HG02623 (cell line): ENCODE results near the gene CIAO2A.

Source experiments
- ATAC-seq: cut with Tn5 transposase; IDR thresholded peaks from one replicate; pipeline ENCODE4 v1.9.1; 2021; ENCODE audit warnings: moderate library complexity; ENCODE audit not compliant: unreplicated experiment

The CIAO2A gene

DNA sequence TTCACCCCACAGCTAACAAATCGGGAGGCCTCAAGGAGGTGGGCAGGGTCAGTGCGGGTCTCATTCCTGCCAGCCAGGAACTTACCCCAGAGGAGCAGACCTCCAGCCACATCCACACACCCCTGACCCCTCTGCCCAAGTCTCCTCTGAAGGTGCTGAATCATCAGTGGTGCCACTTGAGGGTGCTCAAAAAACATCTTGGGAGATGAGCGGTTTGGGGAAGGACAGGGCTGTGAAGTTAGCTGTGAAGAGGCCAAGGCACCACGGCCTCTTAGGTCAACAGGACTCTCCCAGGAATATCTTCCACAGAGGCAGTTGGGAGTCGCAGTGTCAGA is 48.6 kb downstream of the CIAO2A start:
- ATAC-seq: no peak

DNA sequence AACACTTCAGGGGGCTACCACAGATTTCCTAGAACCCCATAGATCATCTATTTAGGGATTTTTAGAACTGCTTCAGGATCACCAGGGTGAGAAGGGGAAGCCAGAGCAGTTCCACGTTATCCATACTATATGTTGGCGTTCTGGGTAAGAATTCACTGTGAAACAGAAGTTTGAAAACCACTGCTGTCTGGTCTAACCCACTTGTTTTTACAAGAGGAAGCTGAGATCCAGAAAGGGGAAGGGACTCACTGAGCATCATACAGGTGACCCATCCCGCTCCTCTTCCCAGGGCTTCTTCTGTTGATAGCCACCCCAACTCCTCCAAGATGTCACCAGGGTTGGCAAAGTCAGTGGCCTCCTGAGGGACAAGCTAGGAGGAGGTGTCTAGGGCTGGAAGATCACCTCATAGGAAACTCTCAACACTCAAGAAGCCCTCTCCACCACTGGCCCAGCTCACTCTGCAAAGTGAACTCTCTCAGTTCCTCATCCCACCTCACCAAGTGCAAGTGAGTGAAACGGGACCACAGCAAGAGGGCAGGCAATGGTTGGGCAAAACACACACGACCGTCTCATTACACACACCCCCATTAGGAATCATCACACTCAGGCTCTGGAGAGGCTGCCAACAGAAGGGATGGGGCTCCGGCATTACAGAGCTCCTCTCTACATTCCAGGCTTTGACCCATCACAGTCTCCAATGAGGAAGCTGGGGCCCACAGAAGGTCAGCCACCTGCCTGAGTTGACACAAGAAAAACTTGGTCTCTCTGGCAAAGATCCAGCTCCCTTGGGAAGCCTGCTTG is 49.1 kb downstream of the CIAO2A start:
- peak; percentile 52 for ATAC-seq

DNA sequence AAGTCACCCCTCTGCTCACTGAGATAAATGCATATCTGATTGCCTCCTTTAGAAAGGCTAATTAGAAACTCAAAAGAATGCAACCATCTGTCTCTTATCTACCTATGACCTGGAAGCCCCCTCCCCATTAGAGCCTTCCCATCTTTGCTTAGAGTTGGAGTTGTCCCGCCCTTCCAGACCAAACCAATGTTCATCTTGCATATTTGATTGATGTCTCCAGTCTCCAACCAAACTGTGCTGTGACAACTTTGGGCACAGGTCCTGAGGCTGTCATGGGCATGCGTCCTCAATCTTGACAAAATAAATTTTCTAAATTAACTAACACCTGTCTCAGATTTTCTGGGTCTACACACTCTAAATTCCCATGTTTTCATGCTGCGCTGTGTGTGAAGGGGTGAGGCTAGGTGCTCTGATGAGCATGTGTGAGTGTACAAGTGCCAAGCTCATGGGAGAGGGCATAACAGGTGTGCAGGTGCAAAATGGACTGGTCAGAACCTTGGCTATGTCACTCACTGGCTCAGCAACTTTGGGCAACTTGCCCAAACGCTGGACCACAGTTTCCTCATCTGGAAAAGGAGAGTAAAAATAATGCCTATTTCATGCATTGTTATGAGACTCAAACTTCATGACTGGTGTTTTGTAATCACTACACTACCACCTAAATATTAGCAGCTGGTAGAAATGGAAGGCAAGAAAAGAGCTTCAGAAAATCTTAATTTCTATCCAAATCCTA is 54.6 kb downstream of the CIAO2A start:
- no peak for ATAC-seq

DNA sequence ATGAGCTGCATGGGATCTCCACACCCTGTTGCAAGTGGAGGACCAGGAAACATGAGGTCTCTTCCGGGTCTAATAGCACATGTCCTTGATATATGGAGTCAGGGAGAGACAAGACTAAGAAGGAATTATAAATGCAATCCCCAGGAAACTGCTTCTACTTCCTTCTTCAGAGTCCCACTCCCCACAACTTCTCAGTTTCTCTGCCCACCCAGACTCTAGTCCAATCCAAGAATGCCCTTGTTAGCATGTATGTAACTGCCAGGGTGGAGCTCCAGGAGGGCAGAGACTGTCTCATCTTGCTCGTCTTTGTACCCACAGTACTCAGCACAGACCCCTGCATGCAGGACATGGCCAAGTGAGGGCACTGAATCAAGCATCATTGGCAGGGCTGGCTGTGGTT is 55.7 kb downstream of the CIAO2A start:
- ATAC-seq: no peak

DNA sequence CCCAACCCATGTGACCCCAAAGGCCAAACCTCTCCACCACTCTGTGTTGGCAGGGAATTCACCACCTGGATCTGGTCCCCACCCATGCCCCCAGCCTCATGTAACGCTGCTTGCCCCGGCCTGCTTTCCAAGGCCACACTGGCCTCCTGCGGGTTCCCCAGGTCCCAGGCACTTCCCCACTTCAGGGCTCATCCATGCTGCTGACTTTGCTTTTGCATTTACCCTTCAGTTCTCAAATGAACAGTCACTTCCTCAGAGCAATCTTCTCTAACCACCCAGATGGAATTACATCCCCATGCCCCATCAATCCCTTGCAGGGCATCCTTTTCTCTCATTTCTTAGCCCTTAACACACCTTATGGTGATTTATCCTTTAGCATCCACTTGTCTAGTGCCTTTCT is 56.5 kb downstream of the CIAO2A start:
- no peak for ATAC-seq

DNA sequence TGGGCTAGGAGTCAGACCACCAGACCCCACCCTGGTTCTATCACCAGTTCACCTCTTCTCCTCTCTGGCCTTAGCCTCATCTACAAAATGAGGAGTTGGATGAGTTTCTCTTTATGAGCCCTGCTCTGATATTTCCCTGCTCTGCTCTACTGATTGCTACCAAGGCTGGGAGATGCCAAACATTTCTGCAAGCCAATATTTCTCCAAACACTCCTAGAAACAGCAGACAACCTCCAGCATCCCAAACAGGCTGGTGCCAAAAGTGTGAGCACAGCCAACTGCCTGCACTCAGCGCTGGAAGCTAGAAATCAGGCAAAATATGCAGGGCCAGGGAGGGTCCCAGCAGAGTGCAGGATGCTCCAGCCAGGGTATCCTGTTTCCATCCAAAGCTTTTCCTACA is 58.1 kb downstream of the CIAO2A start:
- no peak for ATAC-seq

DNA sequence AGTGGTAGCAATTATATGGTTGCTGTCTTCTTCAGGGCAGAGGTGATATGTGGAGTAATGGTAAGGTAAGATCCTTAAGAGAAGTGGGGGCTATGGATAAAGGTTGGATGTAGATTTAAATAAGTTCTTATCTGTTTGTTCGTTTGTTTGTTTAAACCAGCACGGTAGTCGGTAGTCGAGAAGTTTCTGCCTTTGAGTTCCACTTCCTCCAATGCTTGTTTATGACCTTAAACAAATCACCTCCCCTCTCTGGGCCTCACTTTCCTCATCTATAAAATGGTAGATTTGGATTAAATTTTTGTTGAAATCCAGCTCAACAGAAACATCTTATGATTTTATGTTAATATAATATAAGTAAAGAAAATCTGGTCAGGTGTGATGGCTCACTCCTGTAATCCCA is 59.1 kb downstream of the CIAO2A start:
- no peak for ATAC-seq

DNA sequence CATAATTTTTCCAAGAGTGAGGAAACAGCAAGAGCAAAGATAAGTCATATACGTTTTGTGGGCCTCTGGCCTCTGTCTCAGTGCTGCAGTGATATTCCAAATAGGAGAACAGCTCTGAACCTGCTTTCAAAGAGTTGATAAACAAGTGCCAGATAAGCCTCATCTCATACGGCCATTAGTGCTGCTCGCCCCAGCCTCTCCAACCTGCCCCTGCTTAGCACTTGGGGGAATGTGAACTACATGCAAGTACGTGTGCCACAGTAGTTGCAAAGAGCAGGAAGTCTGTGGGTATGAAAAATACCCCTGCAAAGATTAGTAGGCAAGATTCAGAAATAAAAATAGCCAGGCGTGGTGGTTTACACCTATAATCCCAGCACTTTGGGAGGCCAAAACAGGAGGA is 61.3 kb downstream of the CIAO2A start:
- no peak for ATAC-seq

DNA sequence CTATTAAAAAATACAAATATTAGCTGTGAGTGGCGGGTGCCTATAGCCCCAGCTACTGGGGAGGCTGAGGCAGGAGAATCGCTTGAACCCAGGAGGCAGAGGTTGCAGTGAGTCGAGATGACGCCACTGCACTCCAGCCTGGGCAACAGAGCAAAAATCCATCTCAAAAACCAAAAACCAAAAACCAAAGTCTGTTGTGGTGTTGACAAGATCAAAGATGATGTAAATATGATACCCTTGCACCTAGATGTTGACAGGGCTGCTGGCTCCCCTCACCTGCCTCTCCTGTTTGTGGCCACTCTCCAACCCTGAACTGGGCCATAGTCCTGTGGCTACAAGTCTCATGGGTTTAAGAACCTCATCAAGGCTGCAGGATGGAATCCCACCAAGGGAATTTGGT is 63.5 kb downstream of the CIAO2A start:
- ATAC-seq: no peak

DNA sequence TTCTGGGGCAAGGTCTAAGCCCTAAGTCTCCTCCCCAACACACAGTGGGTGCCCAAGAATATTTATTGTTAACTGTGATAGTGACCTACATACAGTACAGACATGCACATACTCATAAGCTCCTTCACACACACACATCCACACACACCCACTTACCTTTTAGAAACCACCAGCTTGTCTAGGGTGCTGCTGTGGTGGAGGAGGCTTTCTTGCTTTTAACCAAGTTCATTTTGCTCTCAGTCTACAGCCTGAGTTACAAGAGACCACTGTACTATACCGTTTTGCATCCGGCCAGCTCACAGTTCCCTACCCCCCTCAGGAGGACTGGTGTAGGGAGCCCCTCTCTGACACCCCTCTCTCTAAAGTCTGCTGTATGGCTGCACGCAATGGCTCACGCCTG is 64.0 kb downstream of the CIAO2A start:
- ATAC-seq: no peak

DNA sequence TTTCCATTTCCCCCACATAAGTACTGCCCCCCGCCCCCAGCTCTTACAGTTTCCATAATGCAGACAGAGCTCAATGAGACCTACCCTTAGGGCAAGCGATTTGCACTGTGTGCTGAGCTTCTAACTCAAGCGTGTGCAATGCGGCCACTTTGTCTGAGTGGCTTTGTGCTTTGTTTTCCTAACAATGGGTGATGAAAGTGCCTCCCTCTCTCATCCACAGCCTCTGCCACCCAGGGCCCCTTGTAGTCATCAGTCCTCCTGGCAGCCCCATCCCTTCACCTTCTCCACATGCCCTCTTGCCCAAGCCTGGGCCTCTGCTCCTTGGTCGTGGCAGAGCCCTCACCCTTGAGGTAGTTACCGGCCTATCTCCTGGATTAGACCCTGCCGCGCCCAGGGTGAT is 64.5 kb downstream of the CIAO2A start:
- ATAC-seq: no peak

DNA sequence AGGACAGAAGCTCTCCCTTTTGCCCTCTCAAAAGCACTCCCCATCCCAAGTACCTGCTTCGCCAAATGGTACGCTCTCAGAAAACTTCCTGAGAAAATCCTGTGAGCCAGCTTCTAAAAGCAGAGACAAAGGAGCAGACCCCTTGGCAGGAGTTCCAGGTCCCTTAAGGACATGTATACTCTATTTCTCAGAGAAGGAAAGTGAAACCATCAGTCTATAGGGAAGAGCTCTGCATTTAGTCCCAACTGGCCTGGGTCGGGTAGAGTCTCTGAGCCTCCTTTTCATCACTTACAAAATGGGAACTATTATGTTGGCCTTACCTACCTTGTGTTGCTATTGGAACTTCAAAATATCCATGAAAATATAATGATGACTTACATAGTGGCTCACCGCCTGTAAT is 67.0 kb downstream of the CIAO2A start:
- no peak for ATAC-seq

DNA sequence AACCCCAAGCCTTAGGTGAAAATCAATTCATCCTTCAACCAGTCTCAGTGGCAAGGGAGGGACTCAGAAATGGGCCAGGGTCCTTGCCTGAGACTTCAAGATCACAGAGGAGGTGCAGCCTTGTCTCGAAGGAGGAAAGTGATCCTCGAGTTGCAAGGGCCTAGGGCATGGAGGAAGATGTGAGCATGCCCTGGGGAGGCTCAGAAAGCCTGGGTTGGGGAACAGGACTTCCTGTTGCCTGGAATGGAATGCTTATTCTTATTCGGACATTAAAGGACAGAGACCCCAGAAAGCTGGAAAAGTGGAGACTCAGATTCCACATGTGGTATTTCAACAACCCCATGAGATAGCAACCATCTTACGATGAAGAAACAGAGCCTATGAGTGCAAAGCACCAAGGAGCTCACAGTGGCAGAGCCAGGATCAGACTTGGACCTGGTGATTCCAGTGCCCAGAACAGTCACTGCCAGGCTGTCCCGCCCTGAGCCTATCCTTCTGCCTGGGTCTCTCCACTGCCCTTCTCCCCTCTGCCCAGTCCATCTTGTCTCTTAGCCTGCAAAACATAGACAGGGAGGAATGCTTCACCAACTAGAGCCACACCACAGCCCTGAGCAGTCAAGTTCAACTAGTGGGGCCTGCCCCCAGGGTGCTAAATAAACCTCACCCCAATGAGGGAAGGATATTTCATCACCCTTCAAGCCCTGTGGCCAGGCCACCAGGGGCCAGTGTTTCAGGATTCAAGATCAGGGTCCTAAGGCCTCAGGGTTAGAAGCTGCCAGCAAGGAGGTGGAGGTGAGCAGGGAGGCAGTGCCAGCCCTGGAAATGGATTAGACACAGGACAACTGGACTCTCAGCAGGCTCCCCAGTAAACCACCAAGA is 69.2 kb downstream of the CIAO2A start:
- no peak for ATAC-seq

DNA sequence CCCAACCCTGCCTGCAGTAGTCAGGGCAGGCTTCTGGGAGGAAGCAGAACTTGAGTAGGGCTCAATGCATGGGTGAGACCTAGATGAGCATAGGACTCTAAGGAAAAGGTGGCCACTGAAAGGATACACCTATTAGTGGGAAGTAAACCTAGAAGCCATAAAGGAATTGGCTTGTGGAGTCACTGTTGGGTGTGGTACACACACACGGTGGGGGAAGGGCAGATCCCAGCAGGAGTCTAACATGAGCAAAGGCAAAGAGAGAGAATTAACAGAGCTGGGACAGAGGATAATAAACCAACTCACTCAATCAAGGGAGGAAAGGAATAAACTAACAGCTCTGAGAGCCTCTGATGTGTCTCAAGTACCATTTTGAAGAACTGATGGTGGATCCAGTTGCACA is 70.4 kb downstream of the CIAO2A start:
- ATAC-seq: no peak

DNA sequence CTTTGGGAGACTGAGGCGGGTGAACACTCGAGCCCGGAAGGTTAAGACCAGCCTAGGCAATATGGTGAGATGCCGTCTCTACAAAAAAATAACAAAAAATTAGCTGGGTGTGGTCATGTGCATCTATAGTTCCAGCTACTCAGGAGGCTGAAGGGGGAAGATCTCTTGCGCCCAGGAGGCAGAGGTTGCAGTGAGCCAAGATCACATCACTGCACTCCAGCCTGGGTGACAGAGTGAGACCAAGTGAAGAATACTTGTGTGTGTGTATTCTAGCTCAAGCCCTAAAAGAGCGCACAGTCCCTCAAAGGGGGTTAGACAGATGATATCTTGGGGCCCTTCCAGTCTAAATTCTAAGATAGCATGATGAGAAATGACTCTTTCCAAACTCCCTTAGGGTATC is 71.1 kb downstream of the CIAO2A start:
- no peak for ATAC-seq
